ENCODE measurements around the gene GSX1.
A peak's percentile ranks its signal among the peaks of the same experiment; 100 is the strongest.
"Not testable (repeated sequence)": the region's sequence is repeated elsewhere in the genome, so short reads cannot be mapped to it uniquely, and the experiment has no call there.

GSX1 gene

DNA sequence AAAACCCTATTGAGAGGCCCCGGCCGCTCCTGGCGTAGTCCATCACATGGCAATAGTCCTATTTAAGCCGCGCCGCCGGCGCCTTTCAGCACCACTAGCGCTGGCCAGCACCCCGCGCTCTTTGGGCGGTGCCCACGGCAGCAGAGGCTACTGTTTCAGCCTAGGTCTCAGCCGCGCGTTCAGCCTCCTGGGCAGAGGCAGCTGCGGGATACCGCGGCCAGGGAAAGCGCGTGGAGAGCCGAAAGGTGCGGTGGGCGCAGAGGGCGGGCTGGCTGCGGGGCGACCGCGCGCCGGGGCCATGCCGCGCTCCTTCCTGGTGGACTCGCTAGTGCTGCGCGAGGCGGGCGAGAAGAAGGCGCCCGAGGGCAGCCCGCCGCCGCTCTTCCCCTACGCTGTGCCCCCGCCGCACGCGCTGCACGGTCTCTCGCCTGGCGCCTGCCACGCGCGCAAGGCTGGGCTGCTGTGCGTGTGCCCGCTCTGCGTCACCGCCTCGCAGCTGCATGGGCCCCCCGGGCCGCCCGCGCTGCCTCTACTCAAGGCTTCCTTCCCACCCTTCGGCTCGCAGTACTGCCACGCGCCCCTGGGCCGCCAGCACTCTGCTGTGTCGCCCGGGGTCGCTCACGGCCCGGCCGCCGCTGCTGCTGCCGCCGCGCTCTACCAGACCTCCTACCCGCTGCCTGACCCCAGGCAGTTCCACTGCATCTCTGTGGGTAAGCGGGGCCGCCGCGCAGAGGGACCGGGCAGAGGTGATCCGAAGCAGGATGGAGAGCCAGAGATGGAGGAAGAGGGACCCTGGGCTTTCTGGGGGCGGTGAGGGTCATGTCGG is at the start of gene GSX1:
Gene GSX1, plus strand, starts transcription at position 91 of the 826 bp plus-strand sequence. Its CDS starts 208 bp downstream, at position 299.
- peak within 1 kb of the TSS; percentile 34 for H3K27ac Mint-ChIP-seq

DNA sequence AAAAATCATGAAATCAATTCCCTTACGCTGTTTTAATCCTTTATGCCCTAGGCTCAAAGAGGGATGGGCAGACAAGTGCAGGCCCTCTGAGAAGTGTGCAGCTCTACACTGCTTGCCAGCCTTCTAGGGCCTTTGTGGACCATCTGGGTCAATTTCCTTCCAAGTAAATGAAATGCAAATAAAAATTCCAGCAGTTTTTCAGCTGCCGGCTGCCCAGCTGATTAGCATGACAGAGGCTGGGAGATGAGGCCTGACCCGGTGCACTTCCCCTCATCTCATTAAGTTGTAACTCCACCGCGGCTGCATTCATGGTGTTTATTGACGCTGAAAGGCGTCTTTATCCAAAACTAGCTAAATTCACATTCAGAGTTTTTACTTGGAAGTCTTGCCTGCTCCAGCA is 47.5 kb upstream of the GSX1 start:
- H3K4me1 Mint-ChIP-seq (ENCODE audit: low read depth) = no peaks in the 10 kb centered on the region
- no peak overlapping the region for H3K27ac Mint-ChIP-seq
- H3K9me3 Mint-ChIP-seq = no peaks in the 10 kb centered on the region
- no peaks in the 10 kb centered on the region for H3K36me3 Mint-ChIP-seq (ENCODE audit: low read depth)
- H3K4me3 Mint-ChIP-seq = no peak overlapping the region
- H3K27me3 Mint-ChIP-seq (ENCODE audit: low read depth) = no peaks in the 10 kb centered on the region

More for the DNA sequence above, at the start of gene GSX1:
- peaks cover 2% of the 10 kb centered on the region for H3K36me3 Mint-ChIP-seq (ENCODE audit: low read depth)
- no peaks in the 10 kb centered on the region for H3K9me3 Mint-ChIP-seq
- H3K4me1 Mint-ChIP-seq (ENCODE audit: low read depth) = peaks cover 13% of the 10 kb centered on the region
- peaks cover 91% of the 10 kb centered on the region for H3K27me3 Mint-ChIP-seq (ENCODE audit: low read depth)
- peak within 1 kb of the TSS; percentile 73 for H3K4me3 Mint-ChIP-seq

DNA sequence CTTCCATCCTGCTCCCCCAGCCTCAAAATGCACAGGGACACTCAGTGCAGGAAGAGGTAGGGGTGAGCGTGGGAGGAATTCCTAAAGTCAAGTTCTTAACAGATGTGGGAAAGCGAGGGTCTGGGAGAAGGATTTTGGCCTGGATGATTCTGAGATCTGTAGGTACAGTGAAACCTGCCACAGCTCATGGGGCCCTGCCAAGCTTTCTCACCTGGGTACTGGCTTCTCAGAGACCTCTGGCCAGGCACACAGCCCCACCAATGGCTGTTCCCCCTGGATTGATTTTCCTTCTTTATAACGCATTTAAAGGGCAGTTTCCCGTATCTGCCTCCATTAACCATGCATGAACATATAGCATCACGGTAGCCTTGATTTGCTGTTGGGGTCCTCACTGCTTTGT is 47.0 kb upstream of the GSX1 start:
- no peak overlapping the region for H3K4me3 Mint-ChIP-seq
- no peaks in the 10 kb centered on the region for H3K9me3 Mint-ChIP-seq
- no peaks in the 10 kb centered on the region for H3K27me3 Mint-ChIP-seq (ENCODE audit: low read depth)
- H3K4me1 Mint-ChIP-seq (ENCODE audit: low read depth) = no peaks in the 10 kb centered on the region
- H3K36me3 Mint-ChIP-seq (ENCODE audit: low read depth) = no peaks in the 10 kb centered on the region
- H3K27ac Mint-ChIP-seq = no peak overlapping the region

DNA sequence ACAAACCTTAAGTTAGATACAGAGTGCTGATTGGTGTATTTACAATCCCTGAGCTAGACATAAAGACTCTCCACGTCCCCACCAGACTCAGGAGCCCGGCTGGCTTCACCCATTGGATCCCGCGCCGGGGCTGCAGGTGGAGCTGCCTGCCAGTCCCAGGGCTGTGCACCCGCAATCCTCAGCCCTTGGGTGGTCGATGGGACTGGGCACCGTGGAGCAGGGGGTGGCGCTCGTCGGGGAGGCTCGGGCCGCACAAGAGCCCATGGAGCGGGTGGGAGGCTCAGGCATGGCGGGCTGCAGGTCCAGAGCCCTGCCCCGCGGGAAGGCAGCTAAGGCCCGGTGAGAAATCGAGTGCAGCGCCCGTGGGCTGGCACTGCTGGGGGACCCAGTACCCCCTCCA is 44.1 kb upstream of the GSX1 start:
- not testable (repeated sequence) for H3K27ac Mint-ChIP-seq; H3K9me3 Mint-ChIP-seq; H3K4me3 Mint-ChIP-seq; H3K4me1 Mint-ChIP-seq (ENCODE audit: low read depth); H3K27me3 Mint-ChIP-seq (ENCODE audit: low read depth); H3K36me3 Mint-ChIP-seq (ENCODE audit: low read depth)

DNA sequence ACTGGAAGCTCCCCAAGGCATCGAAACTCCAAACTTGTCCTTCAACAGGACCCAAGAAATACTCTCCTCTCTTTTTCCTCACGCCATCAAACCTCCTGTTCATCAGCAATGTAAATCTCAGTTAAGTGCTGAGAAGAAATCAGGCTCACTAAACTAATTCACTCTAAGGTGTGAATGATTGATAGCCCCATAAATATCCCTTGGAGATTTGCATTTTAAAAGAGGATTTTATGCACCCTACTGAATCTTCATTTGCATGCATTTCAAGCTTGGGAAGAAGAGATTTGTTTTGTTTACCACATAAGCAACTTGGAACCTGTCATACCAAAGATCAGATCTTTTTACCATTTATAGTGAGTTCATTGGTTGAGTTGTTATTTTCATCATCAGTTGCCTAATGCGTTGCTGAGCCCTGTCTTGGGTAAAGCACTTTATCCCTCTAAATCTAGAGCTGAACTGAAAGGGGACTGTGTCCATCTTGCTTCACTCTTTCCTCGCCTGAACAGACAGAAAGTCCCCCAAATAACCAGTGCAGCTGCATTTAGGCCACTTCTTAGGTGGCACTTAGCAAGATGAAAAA is 40.2 kb upstream of the GSX1 start:
- Mint-ChIP-seq H3K36me3 (ENCODE audit: low read depth) (no peaks in the 10 kb centered on the region), H3K27ac (no peak overlapping the region), H3K27me3 (ENCODE audit: low read depth) (no peaks in the 10 kb centered on the region)

DNA sequence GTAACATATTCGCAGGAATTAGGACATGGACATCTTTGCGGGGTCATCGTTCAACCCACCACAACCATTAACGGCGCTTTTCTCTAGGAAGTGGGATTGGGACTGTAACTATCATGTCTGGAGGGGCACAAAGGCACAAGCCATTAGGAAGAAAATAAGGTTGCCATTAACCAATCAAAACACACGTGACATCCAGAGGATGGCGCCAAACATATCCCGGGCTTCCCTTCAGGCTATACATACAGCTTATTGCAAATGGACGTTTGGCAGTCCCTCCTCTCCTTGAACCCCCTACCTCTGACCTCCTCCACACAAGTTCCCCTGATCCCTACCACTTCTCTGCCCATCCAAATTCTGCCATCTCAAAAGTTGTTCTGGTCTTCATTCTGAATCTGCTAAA is 26.6 kb upstream of the GSX1 start:
- H3K4me3 Mint-ChIP-seq = no peak overlapping the region
- H3K27me3 Mint-ChIP-seq (ENCODE audit: low read depth) = peaks cover 5% of the 10 kb centered on the region
- no peaks in the 10 kb centered on the region for H3K9me3 Mint-ChIP-seq
- H3K4me1 Mint-ChIP-seq (ENCODE audit: low read depth) = no peaks in the 10 kb centered on the region
- H3K27ac Mint-ChIP-seq = no peak overlapping the region
- H3K36me3 Mint-ChIP-seq (ENCODE audit: low read depth) = no peaks in the 10 kb centered on the region

More for the DNA sequence above, 40.2 kb upstream of the GSX1 start:
- Mint-ChIP-seq H3K9me3 (peaks cover 10% of the 10 kb centered on the region), H3K4me3 (no peak overlapping the region), H3K4me1 (ENCODE audit: low read depth) (no peaks in the 10 kb centered on the region)

DNA sequence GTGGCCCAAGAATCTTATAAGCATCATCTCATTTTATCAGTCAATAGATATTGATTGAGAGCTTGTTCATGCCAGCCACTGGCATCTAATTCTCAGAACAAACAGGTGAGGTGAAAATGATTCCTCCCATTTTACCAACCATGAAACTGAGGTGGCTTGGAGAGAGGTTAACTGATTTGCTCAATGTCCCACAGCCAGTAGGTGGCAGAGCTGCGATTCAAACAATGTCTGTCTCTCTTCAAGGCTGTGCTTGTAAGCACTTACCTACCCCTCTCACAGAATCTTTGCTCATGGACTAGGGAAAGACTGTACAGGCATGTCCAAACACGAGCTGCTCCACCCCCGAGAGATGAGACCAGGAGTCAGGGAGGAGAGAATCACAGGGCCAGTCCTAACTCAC is 21.5 kb upstream of the GSX1 start:
- no peaks in the 10 kb centered on the region for H3K9me3 Mint-ChIP-seq
- H3K4me3 Mint-ChIP-seq = no peak overlapping the region
- H3K27me3 Mint-ChIP-seq (ENCODE audit: low read depth) = peaks cover 13% of the 10 kb centered on the region
- H3K4me1 Mint-ChIP-seq (ENCODE audit: low read depth) = no peaks in the 10 kb centered on the region
- H3K36me3 Mint-ChIP-seq (ENCODE audit: low read depth) = no peaks in the 10 kb centered on the region
- no peak overlapping the region for H3K27ac Mint-ChIP-seq

DNA sequence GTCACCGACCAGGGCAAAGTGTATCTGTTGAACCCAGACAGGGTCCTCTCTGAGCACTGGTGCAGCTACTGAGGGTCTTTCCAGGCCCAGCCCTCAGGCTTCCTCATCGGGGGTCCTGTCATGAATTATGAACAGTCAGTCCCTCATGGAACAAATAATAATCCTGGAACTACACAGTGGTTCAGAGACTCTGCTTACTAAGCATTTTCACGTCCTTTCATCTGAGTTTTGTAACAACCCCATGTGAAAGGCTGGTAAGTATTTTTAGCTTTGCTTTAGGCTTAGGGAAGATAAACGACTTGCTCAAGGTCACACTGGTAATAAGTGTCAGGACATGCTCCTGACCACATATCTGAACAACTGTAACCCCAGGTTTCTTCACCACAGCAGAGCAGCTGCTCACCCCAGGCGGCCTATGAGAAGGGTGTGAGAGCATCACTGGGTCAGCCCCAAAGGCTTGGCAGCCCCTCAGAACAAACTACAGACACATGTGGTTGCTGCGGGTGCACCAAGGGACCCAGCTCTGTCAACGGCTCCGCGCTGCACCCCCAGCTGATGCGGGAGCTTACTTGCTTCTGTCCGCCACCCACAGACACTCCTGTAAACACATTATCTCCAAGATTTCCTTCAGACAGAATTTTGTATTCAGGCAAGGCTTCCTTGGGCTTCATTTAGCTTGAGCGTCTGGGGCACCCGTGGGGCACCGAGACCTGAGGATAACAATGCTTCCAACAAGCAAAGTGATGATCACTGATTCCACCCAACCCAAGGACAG is 19.4 kb upstream of the GSX1 start:
- no peaks in the 10 kb centered on the region for H3K9me3 Mint-ChIP-seq
- H3K27me3 Mint-ChIP-seq (ENCODE audit: low read depth) = peaks cover 23% of the 10 kb centered on the region

DNA sequence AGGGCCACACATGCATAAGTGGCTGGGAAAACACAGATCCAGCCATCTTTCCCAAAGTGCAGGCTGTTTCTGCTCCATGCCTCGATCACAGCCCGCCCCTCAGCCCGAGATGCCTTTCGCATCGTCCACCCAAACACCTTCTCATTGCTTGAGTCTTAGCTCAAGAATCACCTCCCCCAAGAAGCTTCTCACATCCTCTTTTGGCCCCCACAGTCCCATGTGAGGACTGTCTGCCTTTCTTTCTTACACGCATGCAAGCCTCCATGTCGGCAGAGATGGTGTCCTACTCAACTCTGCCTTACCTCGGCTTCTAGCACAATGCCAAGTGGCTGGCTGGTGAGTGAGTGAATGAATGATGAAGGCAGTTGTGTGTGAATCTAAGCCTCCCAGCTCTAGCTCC is 18.1 kb upstream of the GSX1 start:
- no peaks in the 10 kb centered on the region for H3K36me3 Mint-ChIP-seq (ENCODE audit: low read depth)
- H3K4me1 Mint-ChIP-seq (ENCODE audit: low read depth) = no peaks in the 10 kb centered on the region

More for the DNA sequence above, 19.4 kb upstream of the GSX1 start:
- Mint-ChIP-seq H3K27ac (no peak overlapping the region), H3K4me3 (no peak overlapping the region), H3K36me3 (ENCODE audit: low read depth) (no peaks in the 10 kb centered on the region), H3K4me1 (ENCODE audit: low read depth) (no peaks in the 10 kb centered on the region)

DNA sequence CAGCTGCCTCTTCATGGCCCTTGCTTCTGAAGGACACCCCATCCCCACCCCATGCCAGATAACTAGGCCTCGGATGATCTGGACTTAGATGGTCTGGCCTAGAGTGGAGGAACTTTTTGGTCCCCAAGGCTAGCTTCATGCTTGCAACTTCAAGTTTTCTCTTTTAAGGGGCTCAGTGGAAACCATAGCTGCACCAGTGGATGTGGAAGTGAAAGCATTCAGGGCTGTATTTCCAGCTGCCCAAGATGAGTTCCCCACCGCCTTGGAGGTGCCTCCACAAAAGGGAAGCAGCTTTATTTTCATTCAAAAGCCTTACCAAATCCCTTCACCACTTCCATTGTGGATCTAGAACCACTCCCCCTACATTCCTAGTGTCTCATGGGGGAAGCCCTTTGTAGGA is 17.6 kb upstream of the GSX1 start:
- H3K36me3 Mint-ChIP-seq (ENCODE audit: low read depth) = no peaks in the 10 kb centered on the region
- peaks cover 33% of the 10 kb centered on the region for H3K27me3 Mint-ChIP-seq (ENCODE audit: low read depth)
- no peaks in the 10 kb centered on the region for H3K4me1 Mint-ChIP-seq (ENCODE audit: low read depth)
- H3K27ac Mint-ChIP-seq = no peak overlapping the region
- H3K9me3 Mint-ChIP-seq = no peaks in the 10 kb centered on the region
- H3K4me3 Mint-ChIP-seq = no peak overlapping the region

More for the DNA sequence above, 18.1 kb upstream of the GSX1 start:
- H3K4me3 Mint-ChIP-seq = no peak overlapping the region
- H3K27ac Mint-ChIP-seq = no peak overlapping the region
- no peaks in the 10 kb centered on the region for H3K9me3 Mint-ChIP-seq
- H3K27me3 Mint-ChIP-seq (ENCODE audit: low read depth) = peaks cover 32% of the 10 kb centered on the region

DNA sequence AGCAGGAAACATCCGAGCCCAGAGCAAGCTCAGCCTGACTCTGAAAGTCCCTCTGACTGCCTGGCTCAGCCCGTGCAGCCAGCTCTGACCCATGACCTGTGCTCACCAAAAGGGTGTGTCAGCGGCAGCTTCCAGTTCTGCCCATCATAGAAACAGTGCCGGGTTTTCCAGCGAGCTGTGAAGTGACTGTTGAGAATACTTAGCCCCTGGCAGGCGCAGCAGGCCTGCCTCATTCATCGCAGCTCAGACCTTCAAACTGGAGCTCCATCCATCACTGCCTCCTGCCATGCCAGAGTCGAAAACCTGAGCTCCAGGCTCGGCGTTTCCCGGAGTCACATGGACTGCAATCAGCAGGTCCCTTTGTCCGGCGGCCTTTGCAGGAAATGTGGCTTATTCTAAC is 16.3 kb upstream of the GSX1 start:
- H3K27ac Mint-ChIP-seq = no peak overlapping the region
- H3K36me3 Mint-ChIP-seq (ENCODE audit: low read depth) = no peaks in the 10 kb centered on the region
- peaks cover 33% of the 10 kb centered on the region for H3K27me3 Mint-ChIP-seq (ENCODE audit: low read depth)
- H3K4me3 Mint-ChIP-seq = no peak overlapping the region
- no peaks in the 10 kb centered on the region for H3K9me3 Mint-ChIP-seq
- H3K4me1 Mint-ChIP-seq (ENCODE audit: low read depth) = no peaks in the 10 kb centered on the region

DNA sequence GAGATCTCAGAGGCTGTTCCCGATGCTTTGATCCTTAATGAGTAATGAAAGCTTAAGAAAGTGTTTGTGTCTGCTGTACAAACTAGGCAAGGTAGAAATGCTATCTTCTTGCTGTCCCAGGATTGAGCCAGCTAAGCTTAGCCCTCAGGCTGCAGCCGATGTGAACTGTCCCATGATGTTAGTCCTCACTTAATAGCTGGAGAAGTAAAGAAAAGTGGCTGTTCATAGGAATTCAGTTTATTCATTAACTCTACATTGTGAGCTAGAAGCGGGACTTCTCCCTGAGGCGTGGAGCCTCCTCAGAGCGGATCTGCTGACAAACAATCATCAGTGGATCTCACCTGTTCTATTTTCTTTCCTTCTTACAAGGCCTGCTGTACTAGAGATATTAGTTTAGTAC is 10.1 kb upstream of the GSX1 start:
- no peaks in the 10 kb centered on the region for H3K4me1 Mint-ChIP-seq (ENCODE audit: low read depth)
- H3K4me3 Mint-ChIP-seq = no peak overlapping the region
- no peak overlapping the region for H3K27ac Mint-ChIP-seq
- H3K9me3 Mint-ChIP-seq = no peaks in the 10 kb centered on the region
- no peaks in the 10 kb centered on the region for H3K36me3 Mint-ChIP-seq (ENCODE audit: low read depth)
- H3K27me3 Mint-ChIP-seq (ENCODE audit: low read depth) = peaks cover 53% of the 10 kb centered on the region

DNA sequence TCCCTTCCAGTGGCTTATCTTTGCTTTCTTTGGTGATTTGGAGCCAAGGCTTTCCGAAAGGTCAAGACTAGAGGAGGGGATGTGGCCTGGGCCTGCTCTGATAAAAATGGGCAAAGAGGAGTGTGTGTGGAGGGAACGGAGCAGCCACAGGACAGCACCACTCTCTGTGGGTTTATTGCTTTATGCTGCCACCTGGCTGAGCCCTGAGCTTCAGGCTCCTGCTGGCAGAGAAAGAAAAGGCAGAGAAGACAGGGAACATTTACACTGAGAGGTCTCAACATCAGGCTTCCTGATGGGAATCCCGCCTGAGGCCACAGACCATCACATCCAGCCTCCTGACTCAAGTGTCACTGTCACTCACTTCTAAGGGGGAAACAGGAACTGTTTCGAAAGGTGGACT is 9.2 kb upstream of the GSX1 start:
- peaks cover 58% of the 10 kb centered on the region for H3K27me3 Mint-ChIP-seq (ENCODE audit: low read depth)
- H3K27ac Mint-ChIP-seq = no peak overlapping the region
- H3K4me3 Mint-ChIP-seq = no peak overlapping the region
- H3K4me1 Mint-ChIP-seq (ENCODE audit: low read depth) = no peaks in the 10 kb centered on the region
- no peaks in the 10 kb centered on the region for H3K36me3 Mint-ChIP-seq (ENCODE audit: low read depth)
- H3K9me3 Mint-ChIP-seq = no peaks in the 10 kb centered on the region

DNA sequence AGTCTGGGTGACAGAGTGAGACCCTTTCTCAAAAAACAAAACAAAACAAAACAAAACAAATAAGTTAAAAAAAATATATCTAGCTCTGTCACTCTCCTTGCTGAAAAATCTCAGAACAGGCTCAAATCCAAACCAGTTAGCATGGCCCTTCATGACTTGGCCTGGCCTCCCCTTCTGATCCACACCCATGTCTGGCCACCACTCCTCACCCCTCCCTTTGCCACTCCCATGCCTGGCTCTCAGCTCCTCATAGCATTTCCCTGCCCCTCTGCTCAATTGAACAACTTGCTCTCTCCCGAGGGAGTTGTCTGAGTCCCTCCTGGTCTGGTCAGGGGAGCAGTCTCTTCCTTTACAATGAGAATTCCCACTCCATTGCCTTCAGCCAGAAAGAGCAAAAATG is 4.0 kb upstream of the GSX1 start:
- Mint-ChIP-seq H3K27ac (no peak overlapping the region), H3K4me1 (ENCODE audit: low read depth) (peaks cover 11% of the 10 kb centered on the region), H3K4me3 (no peak overlapping the region), H3K36me3 (ENCODE audit: low read depth) (no peaks in the 10 kb centered on the region), H3K27me3 (ENCODE audit: low read depth) (peaks cover 75% of the 10 kb centered on the region), H3K9me3 (no peaks in the 10 kb centered on the region)

DNA sequence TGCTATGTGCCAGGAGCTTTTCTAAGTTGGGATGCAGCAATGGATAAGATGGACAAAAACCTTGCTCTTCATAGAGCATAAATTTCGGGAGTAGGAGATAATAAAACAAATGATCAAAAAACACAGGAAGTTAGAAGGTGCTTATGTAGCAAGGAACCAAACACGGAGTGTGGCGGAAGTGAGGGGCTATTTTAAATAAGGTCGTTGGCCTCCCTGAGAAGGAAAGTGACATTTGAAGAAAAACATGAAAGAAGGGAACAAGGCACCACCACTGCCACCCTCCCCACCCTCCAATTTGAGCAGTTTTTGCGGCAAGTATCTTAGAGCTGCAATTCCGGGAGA is 3.2 kb upstream of the GSX1 start:
- Mint-ChIP-seq H3K9me3 (no peaks in the 10 kb centered on the region), H3K27me3 (ENCODE audit: low read depth) (peaks cover 84% of the 10 kb centered on the region), H3K36me3 (ENCODE audit: low read depth) (no peaks in the 10 kb centered on the region), H3K4me1 (ENCODE audit: low read depth) (peaks cover 11% of the 10 kb centered on the region), H3K4me3 (peak overlapping the region; percentile 11), H3K27ac (no peak overlapping the region)
